OCI-LY1 (cell line): ENCODE measurements around the gene REPS1.

Experiments
- EZH2 ChIP-seq: fragments of 200-600 bp; sonication (generic), shearing (Covaris generic); IDR thresholded peaks from 2 replicates; pipeline ENCODE4 v1.8.0; 2017; ENCODE audit warnings: borderline replicate concordance, mixed run types, mild to moderate bottlenecking, antibody characterized with exemption, low read length, moderate library complexity, mixed read lengths
- TF ChIP-seq, protein P1 (sequence below): fragments of 200-600 bp; sonication (generic), shearing (Covaris generic); IDR thresholded peaks from 2 replicates; pipeline ENCODE4 v1.5.1; 2017; ENCODE audit warnings: mild to moderate bottlenecking, antibody characterized with exemption, low read length, moderate library complexity, mixed read lengths

DNA sequence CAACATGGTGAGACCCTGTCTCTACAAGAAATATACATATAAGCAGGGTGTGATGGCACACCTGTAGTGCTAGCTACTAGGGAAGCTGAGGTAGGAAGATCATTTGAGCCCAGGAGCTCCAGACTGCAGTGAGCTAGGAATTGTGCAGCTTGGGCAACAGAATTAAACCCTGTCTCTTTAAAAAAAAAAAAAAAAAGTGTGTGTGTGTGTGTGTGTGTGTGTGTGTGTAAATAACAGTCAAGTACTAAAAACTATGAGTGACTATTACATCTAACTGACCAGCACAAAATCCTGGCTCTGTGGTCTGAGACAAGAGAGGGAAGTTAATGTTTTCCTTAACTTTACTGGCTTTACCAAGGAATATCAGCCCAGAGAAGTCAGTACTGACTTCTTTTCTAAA, 32.8 kb downstream of the REPS1 start:
- TF ChIP-seq, protein P1, sequence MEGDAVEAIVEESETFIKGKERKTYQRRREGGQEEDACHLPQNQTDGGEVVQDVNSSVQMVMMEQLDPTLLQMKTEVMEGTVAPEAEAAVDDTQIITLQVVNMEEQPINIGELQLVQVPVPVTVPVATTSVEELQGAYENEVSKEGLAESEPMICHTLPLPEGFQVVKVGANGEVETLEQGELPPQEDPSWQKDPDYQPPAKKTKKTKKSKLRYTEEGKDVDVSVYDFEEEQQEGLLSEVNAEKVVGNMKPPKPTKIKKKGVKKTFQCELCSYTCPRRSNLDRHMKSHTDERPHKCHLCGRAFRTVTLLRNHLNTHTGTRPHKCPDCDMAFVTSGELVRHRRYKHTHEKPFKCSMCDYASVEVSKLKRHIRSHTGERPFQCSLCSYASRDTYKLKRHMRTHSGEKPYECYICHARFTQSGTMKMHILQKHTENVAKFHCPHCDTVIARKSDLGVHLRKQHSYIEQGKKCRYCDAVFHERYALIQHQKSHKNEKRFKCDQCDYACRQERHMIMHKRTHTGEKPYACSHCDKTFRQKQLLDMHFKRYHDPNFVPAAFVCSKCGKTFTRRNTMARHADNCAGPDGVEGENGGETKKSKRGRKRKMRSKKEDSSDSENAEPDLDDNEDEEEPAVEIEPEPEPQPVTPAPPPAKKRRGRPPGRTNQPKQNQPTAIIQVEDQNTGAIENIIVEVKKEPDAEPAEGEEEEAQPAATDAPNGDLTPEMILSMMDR, result no peak
- TF ChIP-seq EZH2, result no peak
